Cardiac muscle cell (in vitro differentiated cells and primary cell): ENCODE results near the gene BPIFB4. TPM values are rescaled to one million over a fixed set of nuclear protein-coding genes. Genes with fewer than 3 reads are reported as not detected.
"Not testable (repeated sequence)": the region's sequence is repeated elsewhere in the genome, so short reads cannot be mapped to it uniquely, and the experiment has no call there.

Experiments used
- DNase-seq, 2 donors: peaks; one replicate each; pipeline versions ENCODE4 v3.0.0 to v3.0.0-alpha.2; 2010 to 2017; ENCODE audit warnings: low read depth in 1 of 2, low spot score in 1 of 2
- H3K27ac ChIP-seq: fragments of 200-600 bp; sonication (generic); 2 replicates; pipeline ENCODE4 v1.5.1; 2016
- H3K27me3 ChIP-seq: fragments of 200-600 bp; sonication (generic); 2 replicates; pipeline ENCODE4 v1.6.0; 2016; ENCODE audit warnings: control low read depth
- H3K36me3 ChIP-seq: fragments of 200-600 bp; sonication (generic); 2 replicates; pipeline ENCODE4 v1.5.1; 2016; ENCODE audit warnings: control low read depth
- H3K4me1 ChIP-seq: fragments of 200-600 bp; sonication (generic); 2 replicates; pipeline ENCODE4 v1.8.1; 2017; ENCODE audit warnings: low read depth, mild to moderate bottlenecking, mixed run types
- H3K4me3 ChIP-seq: fragments of 200-600 bp; sonication (generic); 2 replicates; pipeline ENCODE4 v1.5.1; 2016; ENCODE audit warnings: mild to moderate bottlenecking
- H3K9me3 ChIP-seq: fragments of 200-600 bp; sonication (generic); 2 replicates; pipeline ENCODE4 v1.5.1; 2017; ENCODE audit warnings: low read depth, mild to moderate bottlenecking, control low read depth
- CTCF ChIP-seq: IDR thresholded peaks from 2 replicates; pipeline ENCODE4 v1.5.1; 2012; ENCODE audit warnings: low read depth, mild to moderate bottlenecking, low read length
- polyA plus RNA-seq: library from polyadenylated mRNA; unstranded; fragments of >200 nt; fragmentation: Nextera tagmentation; extraction: Ambion mirVana; gene quantifications from 2 replicates; pipeline ENCODE4 v1.2.1, GENCODE V29; 2016
- total RNA-seq: library from RNA; depleted of rRNA; stranded (reverse); fragments of >200 nt; gene quantifications from 2 replicates; pipeline ENCODE4 v1.2.3, GENCODE V29; 2016

BPIFB4 gene
- total and polyA plus RNA-seq, 2 experiments from 2014 or later: not detected

DNA sequence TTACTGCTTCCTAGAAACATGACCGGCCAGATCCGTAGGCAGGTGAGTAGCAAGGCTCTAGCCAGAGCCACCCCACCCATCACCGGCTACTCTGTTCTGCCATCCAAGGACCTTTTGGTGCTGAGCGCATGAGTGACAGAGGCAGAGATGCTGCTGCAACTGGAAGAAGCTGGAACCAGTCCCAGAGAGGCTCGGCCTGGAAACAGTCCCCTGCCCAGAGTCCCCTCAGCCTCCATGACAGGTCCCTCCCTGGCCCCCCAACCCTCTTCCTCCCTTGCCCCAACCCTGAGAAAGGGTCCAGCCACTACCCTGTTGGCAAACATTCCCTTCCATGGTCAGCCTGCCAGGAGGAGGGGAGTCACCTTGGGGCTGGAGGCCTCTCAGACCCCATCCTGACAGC lies 31.9 kb downstream of the BPIFB4 start:
- H3K9me3 ChIP-seq: no peaks in the 10 kb centered on the region

DNA sequence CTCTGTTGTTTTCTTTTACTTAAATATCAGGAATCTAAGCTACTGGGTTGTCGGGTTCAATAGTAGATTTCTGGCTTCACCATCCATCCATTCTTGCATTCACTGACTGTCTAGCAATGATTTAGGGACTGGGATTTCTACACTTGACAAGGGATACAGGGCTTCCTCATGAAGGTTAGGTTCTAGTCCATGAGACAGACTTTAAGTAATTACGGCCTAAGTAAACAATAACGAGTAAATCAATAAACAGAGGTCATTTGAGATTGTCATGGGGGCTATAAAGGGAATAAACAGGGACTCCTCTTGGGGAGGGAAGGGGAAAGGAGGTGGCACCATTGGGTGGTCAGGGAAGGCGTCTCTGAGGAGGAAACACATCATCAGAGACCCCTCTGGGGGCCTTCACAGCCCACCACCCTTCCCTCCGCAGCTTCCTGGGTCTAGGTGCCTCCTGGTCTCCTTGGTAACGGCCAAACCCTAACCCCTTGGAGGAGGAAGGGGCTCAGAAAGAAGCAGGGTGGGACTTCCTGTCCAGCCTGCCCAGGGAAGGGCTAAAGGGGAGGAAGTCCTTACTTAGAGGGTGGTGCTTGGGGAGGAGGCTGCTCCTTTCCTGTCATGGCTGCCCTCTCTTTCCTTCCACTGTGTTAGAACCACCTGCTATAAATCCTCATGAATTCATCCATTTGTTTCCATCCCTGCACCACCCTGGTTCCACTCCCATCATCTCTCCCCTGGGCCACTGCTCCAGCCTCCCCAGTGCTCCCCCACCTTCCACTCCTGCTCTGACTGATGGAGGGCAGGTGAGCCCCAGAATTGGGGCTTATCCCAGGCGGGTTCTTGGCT lies 33.3 kb downstream of the BPIFB4 start:
- Histone ChIP-seq H3K9me3 (no peaks in the 10 kb centered on the region), H3K27me3 (no peaks in the 10 kb centered on the region), H3K36me3 (no peaks in the 10 kb centered on the region), H3K27ac (no peak overlapping the region), H3K4me3 (no peak overlapping the region), H3K4me1 (no peaks in the 10 kb centered on the region)
- no peak for TF ChIP-seq CTCF
- no peak for DNase-seq

More for the DNA sequence above, 31.9 kb downstream of the BPIFB4 start:
- no peaks in the 10 kb centered on the region for H3K36me3 ChIP-seq
- H3K4me3 ChIP-seq: no peak overlapping the region
- no peaks in the 10 kb centered on the region for H3K4me1 ChIP-seq
- DNase-seq: no peak
- H3K27ac ChIP-seq: no peak overlapping the region
- no peak for TF ChIP-seq CTCF
- no peaks in the 10 kb centered on the region for H3K27me3 ChIP-seq

DNA sequence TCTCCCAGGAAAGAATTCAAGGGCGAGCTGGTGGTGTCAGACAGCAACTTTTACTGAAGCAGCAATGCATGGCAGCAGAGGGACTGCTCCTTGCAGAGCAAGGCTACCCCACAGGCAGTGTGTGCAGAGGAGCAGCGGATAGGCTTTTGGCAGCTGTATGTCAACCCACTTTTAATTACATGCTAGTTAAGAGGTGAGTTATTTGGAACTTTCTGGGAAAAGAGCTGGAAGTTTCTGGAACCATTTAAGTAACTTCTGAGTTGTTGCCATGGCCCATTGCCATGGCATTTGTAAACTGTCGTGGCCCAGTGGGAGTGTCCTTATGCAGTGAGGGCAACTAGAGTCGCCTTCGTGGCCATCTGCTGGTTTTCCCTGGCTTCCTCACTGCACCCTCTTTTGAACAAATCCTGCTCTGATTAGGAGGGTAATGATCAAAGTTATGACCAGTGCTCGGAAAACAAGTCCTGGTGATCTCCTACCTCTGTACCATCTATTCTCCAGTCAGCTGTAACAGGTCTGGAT lies 34.0 kb downstream of the BPIFB4 start:
- Histone ChIP-seq H3K4me3 (no peak overlapping the region), H3K27ac (no peak overlapping the region), H3K36me3 (no peaks in the 10 kb centered on the region), H3K4me1 (no peaks in the 10 kb centered on the region), H3K27me3 (no peaks in the 10 kb centered on the region), H3K9me3 (no peaks in the 10 kb centered on the region)
- TF ChIP-seq CTCF: no peak
- DNase-seq: no peak

DNA sequence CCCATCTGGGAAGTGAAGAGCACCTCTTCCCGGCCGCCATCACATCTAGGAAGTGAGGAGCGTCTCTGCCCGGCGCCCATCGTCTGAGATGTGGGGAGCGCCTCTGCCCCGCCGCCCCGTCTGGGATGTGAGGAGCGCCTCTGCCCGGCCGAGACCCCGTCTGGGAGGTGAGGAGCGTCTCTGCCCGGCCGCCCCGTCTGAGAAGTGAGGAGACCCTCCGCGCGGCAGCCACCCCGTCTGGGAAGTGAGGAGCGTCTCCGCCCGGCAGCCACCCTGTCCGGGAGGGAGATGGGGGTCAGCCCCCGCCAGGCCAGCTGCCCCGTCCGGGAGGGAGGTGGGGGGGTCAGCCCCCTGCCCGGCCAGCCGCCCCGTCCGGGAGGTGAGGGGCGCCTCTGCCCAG lies 36.1 kb downstream of the BPIFB4 start:
- not testable (repeated sequence) for H3K36me3 ChIP-seq, DNase-seq, H3K27ac ChIP-seq, H3K27me3 ChIP-seq, H3K4me1 ChIP-seq, H3K9me3 ChIP-seq, H3K4me3 ChIP-seq

- H3K4me1 ChIP-seq: no peaks in the 10 kb centered on the region
- H3K36me3 ChIP-seq: no peaks in the 10 kb centered on the region
- TF ChIP-seq CTCF: no peak
- no peak for DNase-seq
- no peaks in the 10 kb centered on the region for H3K9me3 ChIP-seq
- no peaks in the 10 kb centered on the region for H3K27me3 ChIP-seq
- no peak overlapping the region for H3K4me3 ChIP-seq
- H3K27ac ChIP-seq: no peak overlapping the region
Observed at GRCh38 chr20:33119725-33120720, 40.6 kb downstream of the BPIFB4 start.
